ENCODE measurements around the gene ERP27. TPM values are rescaled to one million over a fixed set of nuclear protein-coding genes. Genes with fewer than 3 reads are reported as not detected.

Gene ERP27
- total RNA-seq, 1 experiment from 2014 or later, result not detected

GRCh38 chr12:14896521-14897169 is 41.7 kb downstream of the ERP27 start:
- DNase-seq (ENCODE audit: low read depth, low spot score) (no peak), ATAC-seq (no peak)
- Histone ChIP-seq H3K27me3 (ENCODE audit: control insufficient read depth, insufficient read depth, low read length) (no peaks in the 10 kb centered on the region), H3K36me3 (ENCODE audit: control insufficient read depth, insufficient read depth, low read length) (no peaks in the 10 kb centered on the region), H3K4me3 (ENCODE audit: low read depth in 2 of 2, low read length in 2 of 2) (no peak overlapping the region), H3K4me1 (ENCODE audit: control insufficient read depth, insufficient read depth, low read length) (no peaks in the 10 kb centered on the region), H3K9me3 (ENCODE audit: control insufficient read depth, insufficient read depth, low read depth, low read length) (no peaks in the 10 kb centered on the region), H3K27ac (ENCODE audit: low read length) (no peak overlapping the region)
- intact Hi-C loops (cut with micrococcal nuclease; ENCODE audit: unreplicated experiment), result no loop called here
- TF ChIP-seq TCF7L2 (IDR thresholded peaks at IDR 0.05; ENCODE audit: low read depth, low read length) (no peak), REST (IDR thresholded peaks at IDR 0.05; ENCODE audit: insufficient read depth in 1 of 2, low read depth in 2 of 2, low read length in 1 of 2) (no peak), SIN3A (IDR thresholded peaks at IDR 0.05; ENCODE audit: borderline replicate concordance, insufficient read depth, low read depth, low read length) (no peak), CTCF (IDR thresholded peaks at IDR 0.05) (no peak), POLR2AphosphoS5 (IDR thresholded peaks at IDR 0.05; ENCODE audit: low read depth, low read length) (no peak)
- ChIA-PET CTCF (no interaction called here), POLR2A (no interaction called here)
- in situ Hi-C loops (cut with HindIII; ENCODE audit: low pct_unique_long_range_greater_than_20kb, low sequenced_read_pairs), result no loop called here
- no TSS peak for BruUV-seq (replicated peaks)

GRCh38 chr12:14893506-14894250 is 44.7 kb downstream of the ERP27 start:
- intact Hi-C loops (cut with micrococcal nuclease; ENCODE audit: unreplicated experiment) (no loop called here), in situ Hi-C loops (cut with HindIII; ENCODE audit: low pct_unique_long_range_greater_than_20kb, low sequenced_read_pairs) (no loop called here)
- Histone ChIP-seq H3K36me3 (ENCODE audit: control insufficient read depth, insufficient read depth, low read length) (no peaks in the 10 kb centered on the region), H3K27ac (ENCODE audit: low read length) (no peak overlapping the region), H3K4me1 (ENCODE audit: control insufficient read depth, insufficient read depth, low read length) (no peaks in the 10 kb centered on the region), H3K4me3 (ENCODE audit: low read depth in 2 of 2, low read length in 2 of 2) (no peak overlapping the region), H3K27me3 (ENCODE audit: control insufficient read depth, insufficient read depth, low read length) (no peaks in the 10 kb centered on the region), H3K9me3 (ENCODE audit: control insufficient read depth, insufficient read depth, low read depth, low read length) (no peaks in the 10 kb centered on the region)
- BruUV-seq (replicated peaks), result no TSS peak
- POLR2A ChIA-PET, result interaction anchor here (0.6 kb wide), 1 partner anchor 282 kb away, joined by 3 read pairs; no protein-coding TSS in a partner anchor
- DNase-seq (ENCODE audit: low read depth, low spot score), result no peak
- CTCF ChIA-PET, result no interaction called here
- no peak for ATAC-seq
- no peak for TF ChIP-seq SIN3A (IDR thresholded peaks at IDR 0.05; ENCODE audit: borderline replicate concordance, insufficient read depth, low read depth, low read length)
- no peak for TF ChIP-seq REST (IDR thresholded peaks at IDR 0.05; ENCODE audit: insufficient read depth in 1 of 2, low read depth in 2 of 2, low read length in 1 of 2)
- TF ChIP-seq CTCF (IDR thresholded peaks at IDR 0.05), result no peak
- no peak for TF ChIP-seq POLR2AphosphoS5 (IDR thresholded peaks at IDR 0.05; ENCODE audit: low read depth, low read length)
- TF ChIP-seq TCF7L2 (IDR thresholded peaks at IDR 0.05; ENCODE audit: low read depth, low read length), result no peak
